Astrocyte (in vitro differentiated cells and primary cell): ENCODE measurements around the gene NFATC4.

ENCODE experiments used
- EZH2 ChIP-seq: IDR thresholded peaks from 2 replicates; pipeline ENCODE4 v1.6.1; 2012; ENCODE audit warnings: mild to moderate bottlenecking, low read length, inconsistent platforms; ENCODE audit not compliant: insufficient read depth
- TF ChIP-seq, protein P1 (sequence below): IDR thresholded peaks from 2 replicates; pipeline ENCODE4 v1.5.1; 2011; ENCODE audit warnings: low read depth, mild to moderate bottlenecking, inconsistent platforms, low read length, moderate library complexity; ENCODE audit not compliant: insufficient read depth

DNA sequence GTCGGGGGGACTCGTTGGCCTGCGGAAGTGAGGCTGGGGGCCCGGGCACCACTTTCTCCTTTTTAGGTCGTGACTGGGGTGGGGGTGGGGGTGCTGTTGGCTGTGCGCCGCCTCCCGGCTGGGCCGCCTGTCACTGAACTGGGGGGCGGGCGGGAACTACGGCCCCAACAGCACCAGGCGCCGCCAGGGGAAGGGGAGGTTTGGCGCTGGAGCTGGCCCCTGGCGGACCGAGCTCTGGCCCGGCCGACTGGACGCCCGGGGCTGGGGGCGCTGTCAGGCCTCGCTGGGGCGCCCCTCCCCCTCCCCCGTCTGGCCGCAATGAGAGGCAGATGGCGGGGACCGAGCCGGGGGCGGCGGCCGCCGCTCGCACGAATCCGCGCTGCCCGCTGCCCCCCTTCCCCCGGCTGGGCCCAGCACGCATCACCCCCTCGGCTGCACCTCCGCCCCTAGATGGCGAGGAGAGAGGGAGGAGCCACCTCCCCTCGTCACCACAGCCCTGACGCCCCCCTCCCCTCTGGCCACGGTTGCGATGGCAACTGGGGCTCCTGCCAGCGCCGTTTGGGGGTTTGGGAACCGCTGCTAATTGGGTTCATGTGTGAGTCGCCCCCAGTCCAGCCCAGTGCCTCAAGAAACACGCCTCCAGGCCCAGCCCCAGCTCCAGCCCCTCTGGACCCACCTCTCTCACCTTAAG lies 723 bp downstream of the NFATC4 start:
- TF ChIP-seq, protein P1, sequence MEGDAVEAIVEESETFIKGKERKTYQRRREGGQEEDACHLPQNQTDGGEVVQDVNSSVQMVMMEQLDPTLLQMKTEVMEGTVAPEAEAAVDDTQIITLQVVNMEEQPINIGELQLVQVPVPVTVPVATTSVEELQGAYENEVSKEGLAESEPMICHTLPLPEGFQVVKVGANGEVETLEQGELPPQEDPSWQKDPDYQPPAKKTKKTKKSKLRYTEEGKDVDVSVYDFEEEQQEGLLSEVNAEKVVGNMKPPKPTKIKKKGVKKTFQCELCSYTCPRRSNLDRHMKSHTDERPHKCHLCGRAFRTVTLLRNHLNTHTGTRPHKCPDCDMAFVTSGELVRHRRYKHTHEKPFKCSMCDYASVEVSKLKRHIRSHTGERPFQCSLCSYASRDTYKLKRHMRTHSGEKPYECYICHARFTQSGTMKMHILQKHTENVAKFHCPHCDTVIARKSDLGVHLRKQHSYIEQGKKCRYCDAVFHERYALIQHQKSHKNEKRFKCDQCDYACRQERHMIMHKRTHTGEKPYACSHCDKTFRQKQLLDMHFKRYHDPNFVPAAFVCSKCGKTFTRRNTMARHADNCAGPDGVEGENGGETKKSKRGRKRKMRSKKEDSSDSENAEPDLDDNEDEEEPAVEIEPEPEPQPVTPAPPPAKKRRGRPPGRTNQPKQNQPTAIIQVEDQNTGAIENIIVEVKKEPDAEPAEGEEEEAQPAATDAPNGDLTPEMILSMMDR, result no peak
- no peak for TF ChIP-seq EZH2
